HCT116 (cell line): ENCODE measurements around the gene NOSIP. TPM values are rescaled to one million over a fixed set of nuclear protein-coding genes. Genes with fewer than 3 reads are reported as not detected.

Experiments used
- ATAC-seq: fragments of 200-7000 bp; cut with Tn5 transposase; 2 replicates; pipeline ENCODE4 v1.9.1; 2020; ENCODE audit warnings: mild to moderate bottlenecking, moderate library complexity
- BruUV-seq: library from RNA; stranded (reverse); fragments of 400-500 nt; replicated peaks from 2 replicates; lab custom pipeline; 2021; lab: Mats Ljungman, UMichigan
- CTCF ChIA-PET: fragments of 300-600 bp; sonication (Branson Sonifier 250); formaldehyde crosslinking; loops from one replicate; lab custom pipeline; 2021; ENCODE audit warnings: antibody characterized with exemption; lab: Charles Lee
- POLR2A ChIA-PET: fragments of 300-600, 350-600 bp; sonication (Branson Sonifier 250); formaldehyde crosslinking; loops from one replicate; lab custom pipeline; 2021; ENCODE audit warnings: antibody characterized with exemption; lab: Charles Lee
- RAD21 ChIA-PET, 2 experiments: fragments of 300-600 bp; sonication (Branson Sonifier 250); formaldehyde crosslinking; loops; one replicate each; lab custom pipeline; 2023; ENCODE audit warnings: low total read pairs in 2 of 2; ENCODE audit not compliant: uncharacterized antibody in 2 of 2, unreplicated experiment in 2 of 2, low non-redundant PET in 1 of 2; lab: Charles Lee
- DNase-seq: peaks from one replicate; pipeline ENCODE4 v3.0.0-alpha.2; 2010; ENCODE audit warnings: low read depth, low spot score
- H2AFZ ChIP-seq: fragments of 200-600 bp; shearing (Covaris generic), sonication (generic); 2 replicates; pipeline ENCODE4 v1.6.1; 2017; ENCODE audit warnings: low read depth, mixed run types, mixed read lengths, antibody characterized with exemption, low read length; ENCODE audit not compliant: poor library complexity, severe bottlenecking
- H3K27ac ChIP-seq: 2 replicates; pipeline ENCODE4 v1.5.1; 2012; ENCODE audit warnings: low read depth, low read length
- H3K27me3 ChIP-seq: fragments of 200-600 bp; sonication (generic); 2 replicates; pipeline ENCODE4 v1.6.1; 2016; ENCODE audit warnings: mixed run types, low read length, mixed read lengths; ENCODE audit not compliant: insufficient read depth
- H3K36me3 ChIP-seq, 2 experiments: fragments of 200-500 bp in 1 of 2; fragments of 200-600 bp in 1 of 2; sonication (Bioruptor generic) in 1 of 2; sonication (generic) in 1 of 2; 2 replicates each; pipeline versions ENCODE4 v1.5.1 to v1.6.1; 2014 to 2016; ENCODE audit warnings: low read length in 2 of 2, inconsistent platforms in 1 of 2, mixed read lengths in 1 of 2, mixed run types in 1 of 2; ENCODE audit not compliant: insufficient read depth in 2 of 2, control insufficient read depth in 1 of 2
- H3K4me1 ChIP-seq, 2 experiments: fragments of 200-600 bp in 1 of 2; sonication (generic) in 1 of 2; 2 replicates each; pipeline versions ENCODE4 v1.5.1 to v1.6.1; 2012 to 2017; ENCODE audit warnings: low read length in 2 of 2, inconsistent platforms in 1 of 2, mild to moderate bottlenecking in 1 of 2, mixed read lengths in 1 of 2, mixed run types in 1 of 2, moderate library complexity in 1 of 2; ENCODE audit not compliant: insufficient read depth in 2 of 2, control insufficient read depth in 1 of 2
- H3K4me2 ChIP-seq: fragments of 200-600 bp; sonication (generic); 2 replicates; pipeline ENCODE4 v1.6.1; 2017; ENCODE audit warnings: mixed run types, low read length, mixed read lengths
- H3K4me3 ChIP-seq, 2 experiments: fragments of 200-600 bp in 1 of 2; sonication (generic) in 1 of 2; replicated peaks in 1 of 2; 2 replicates each; pipeline ENCODE4 v1.5.1; 2011 to 2016; ENCODE audit warnings: low read length in 2 of 2, control low read depth in 1 of 2, low read depth in 1 of 2, mild to moderate bottlenecking in 1 of 2, mixed read lengths in 1 of 2, mixed run types in 1 of 2
- H3K79me2 ChIP-seq: fragments of 200-600 bp; sonication (generic); 2 replicates; pipeline ENCODE4 v1.6.1; 2017; ENCODE audit warnings: mild to moderate bottlenecking, mixed run types, low read length, moderate library complexity, mixed read lengths; ENCODE audit not compliant: insufficient read depth
- H3K9ac ChIP-seq: fragments of 200-600 bp; sonication (generic); 2 replicates; pipeline ENCODE4 v1.6.1; 2016; ENCODE audit warnings: low read length, mixed read lengths
- H3K9me2 ChIP-seq: fragments of 200-600 bp; sonication (generic), shearing (Covaris generic); 2 replicates; pipeline ENCODE4 v1.6.1; 2017; ENCODE audit warnings: mixed run types, mild to moderate bottlenecking, moderate library complexity; ENCODE audit not compliant: insufficient read depth
- H3K9me3 ChIP-seq, 2 experiments: fragments of 200-500 bp in 1 of 2; fragments of 200-600 bp in 1 of 2; sonication (Bioruptor generic) in 1 of 2; sonication (generic) in 1 of 2; 2 replicates each; pipeline ENCODE4 v1.6.1; 2014 to 2017; ENCODE audit warnings: low read length in 2 of 2, mixed read lengths in 2 of 2, inconsistent platforms in 1 of 2, low read depth in 1 of 2, mild to moderate bottlenecking in 1 of 2, mixed run types in 1 of 2, moderate library complexity in 1 of 2; ENCODE audit not compliant: control insufficient read depth in 1 of 2, insufficient read depth in 1 of 2
- H4K20me1 ChIP-seq: fragments of 200-600 bp; sonication (generic), shearing (Covaris generic); 2 replicates; pipeline ENCODE4 v1.6.1; 2017; ENCODE audit warnings: mixed run types, mild to moderate bottlenecking, moderate library complexity; ENCODE audit not compliant: insufficient read depth
- POLR2AphosphoS5 ChIP-seq: IDR thresholded peaks from 2 replicates; pipeline ENCODE4 v1.6.1; 2011; ENCODE audit warnings: mild to moderate bottlenecking, low read depth, low read length, moderate library complexity
- REST ChIP-seq: IDR thresholded peaks from 2 replicates; pipeline ENCODE4 v1.6.1; 2012; ENCODE audit warnings: low read depth
- YY1 ChIP-seq: IDR thresholded peaks from 2 replicates; pipeline ENCODE4 v1.6.1; 2011; ENCODE audit warnings: low read length, low read depth, moderate library complexity, mild to moderate bottlenecking; ENCODE audit not compliant: insufficient replicate concordance; ENCODE audit errors: extremely low read depth
- intact Hi-C: fragments of 100-400 bp; cut with micrococcal nuclease; formaldehyde crosslinking; loops from 2 replicates; pipeline ENCODE4 v1.10.0; 2022
- total RNA-seq: library from RNA; stranded (reverse); gene quantifications from one replicate; pipeline ENCODE4 v1.2.1, GENCODE V29; 2021; ENCODE audit not compliant: unreplicated experiment

Gene NOSIP
- total RNA-seq, 1 experiment from 2014 or later: 133 TPM

GRCh38 chr19:49590971-49591730, 10.8 kb upstream of the NOSIP start, which contains the start of gene PRR12:
TSS of gene PRR12 (plus strand) at chr19:49591182. CDS start at chr19:49591655, 473 bp downstream.
- Histone ChIP-seq H3K4me2 (peak within 1 kb of the TSS; percentile 93), H3K4me3 (peak within 1 kb of the TSS; percentile 89 to 93), H3K27me3 (no peaks in the 10 kb centered on the region), H4K20me1 (peaks cover 8% of the 10 kb centered on the region; the same call in 1 of the 2 replicates), H3K79me2 (peaks cover 33% of the 10 kb centered on the region), H2AFZ (no peak within 1 kb of the TSS), H3K9me2 (no peaks in the 10 kb centered on the region), H3K9me3 (no peaks in the 10 kb centered on the region), H3K4me1 (peaks cover 10 to 33% of the 10 kb centered on the region in 2 experiments; a peak in 3 of 4 replicates), H3K36me3 (peaks cover 6 to 14% of the 10 kb centered on the region in 2 experiments; a peak in 3 of 4 replicates), H3K9ac (peak within 1 kb of the TSS; percentile 99), H3K27ac (peak within 1 kb of the TSS; percentile 99)
- TF ChIP-seq YY1: peak; percentile 85
- peak; percentile 63; the same call in 1 of the 2 replicates for TF ChIP-seq POLR2AphosphoS5
- no peak for TF ChIP-seq REST
- ChIA-PET RAD21 (interaction anchor here (0.6 to 1.2 kb wide), 3 partner anchors 10 to 85 kb away, joined by 3 to 6 read pairs (median 4); partner anchors contain the start of gene PRRG2 (in 1 of the 2)), CTCF (interaction anchor here (1.1 to 2.2 kb wide), 3 partner anchors 21 to 85 kb away, joined by 3 to 7 read pairs (median 3); no protein-coding TSS in a partner anchor), POLR2A (interaction anchor here (0.9 to 5.4 kb wide), 3 partner anchors 11 to 49 kb away, joined by 3 to 50 read pairs (median 15); partner anchors contain the start of genes NOSIP, PRRG2, RRAS and SCAF1)
- DNase-seq (no peak), ATAC-seq (peak; percentile 6; the same call in 1 of the 2 replicates)
- intact Hi-C loops: loop anchor here (1.0 to 5.0 kb wide), 3 partner anchors 49 to 174 kb away; partner anchors contain the start of genes PRMT1 and RRAS
- BruUV-seq: no TSS peak
